HG03095 (cell line): ENCODE measurements around the gene MRPL17.
"Not testable (repeated sequence)": the region's sequence is repeated elsewhere in the genome, so short reads cannot be mapped to it uniquely, and the experiment has no call there.

Experiments
- ATAC-seq: cut with Tn5 transposase; IDR thresholded peaks from one replicate; pipeline ENCODE4 v1.9.1; 2021; ENCODE audit warnings: moderate library complexity; ENCODE audit not compliant: unreplicated experiment

Gene MRPL17

GRCh38 chr11:6684068-6684467, 928 bp upstream of the MRPL17 start:
- not testable (repeated sequence) for ATAC-seq

GRCh38 chr11:6682591-6682935, 577 bp downstream of the MRPL17 start:
- peak; percentile 5 for ATAC-seq

DNA sequence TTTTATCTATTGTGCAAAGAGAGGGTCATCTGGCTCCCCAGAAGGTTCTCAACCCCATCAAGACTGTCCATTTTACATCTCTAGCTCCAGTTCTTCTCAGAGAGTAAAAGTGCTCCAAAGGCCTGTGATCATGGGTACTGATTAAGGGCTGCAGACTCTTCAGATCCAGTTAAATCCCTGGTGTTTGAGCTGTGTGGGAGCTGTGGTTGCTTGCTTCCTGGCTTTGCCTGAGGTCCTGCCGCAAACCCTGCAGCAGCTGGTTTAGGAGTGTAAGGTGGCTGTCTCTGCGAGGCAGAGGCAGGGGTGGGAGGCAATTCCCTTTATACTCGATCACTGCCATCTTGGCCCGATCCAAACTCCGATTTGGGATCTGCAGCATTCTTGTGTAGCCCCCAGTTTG, 1.2 kb downstream of the MRPL17 start:
- ATAC-seq: no peak

- ATAC-seq: no peak
These were observed 1.6 kb downstream of the MRPL17 start for GRCh38 chr11:6681505-6681904.

DNA sequence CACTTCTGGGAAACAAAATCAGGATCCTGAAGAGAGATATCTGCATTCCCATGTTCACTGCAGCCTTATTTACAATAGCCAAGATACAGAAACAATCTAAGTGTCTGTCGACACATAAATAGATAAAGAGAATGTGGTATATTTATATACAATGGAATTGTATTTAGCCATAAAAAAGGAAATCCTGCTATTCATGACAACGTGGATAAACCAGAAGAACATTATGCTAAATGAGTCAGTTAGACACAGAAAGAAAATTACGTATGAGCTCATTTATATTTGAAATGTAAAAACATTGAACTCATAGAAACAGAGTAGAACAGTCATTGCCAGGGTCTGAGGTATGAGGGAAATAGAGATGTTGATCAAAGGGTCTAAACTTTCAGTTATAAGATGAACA, 6.1 kb downstream of the MRPL17 start:
- no peak for ATAC-seq

DNA sequence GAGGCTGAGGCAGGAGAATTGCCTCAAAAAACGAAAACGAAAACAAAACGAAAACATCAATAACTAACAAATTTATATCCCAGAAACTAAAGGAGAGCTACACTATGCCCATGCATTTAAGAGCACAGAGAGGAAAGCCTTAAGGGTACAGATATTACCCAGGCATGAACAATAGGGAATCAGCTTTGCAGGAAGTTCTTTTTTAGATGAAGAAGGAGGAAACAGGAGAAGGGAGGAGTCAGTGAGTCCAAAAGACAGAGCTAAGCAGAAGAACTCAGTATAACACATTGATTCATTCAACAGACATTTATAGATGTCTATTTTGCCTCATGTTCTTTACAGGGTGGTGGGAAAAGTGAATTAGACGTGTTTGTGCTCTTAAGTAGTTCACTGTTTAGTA, 8.3 kb downstream of the MRPL17 start:
- ATAC-seq: no peak

- no peak for ATAC-seq
These were observed 8.9 kb downstream of the MRPL17 start for GRCh38 chr11:6674219-6674597.

- ATAC-seq: no peak
These were observed 9.5 kb downstream of the MRPL17 start for GRCh38 chr11:6673523-6674218.

DNA sequence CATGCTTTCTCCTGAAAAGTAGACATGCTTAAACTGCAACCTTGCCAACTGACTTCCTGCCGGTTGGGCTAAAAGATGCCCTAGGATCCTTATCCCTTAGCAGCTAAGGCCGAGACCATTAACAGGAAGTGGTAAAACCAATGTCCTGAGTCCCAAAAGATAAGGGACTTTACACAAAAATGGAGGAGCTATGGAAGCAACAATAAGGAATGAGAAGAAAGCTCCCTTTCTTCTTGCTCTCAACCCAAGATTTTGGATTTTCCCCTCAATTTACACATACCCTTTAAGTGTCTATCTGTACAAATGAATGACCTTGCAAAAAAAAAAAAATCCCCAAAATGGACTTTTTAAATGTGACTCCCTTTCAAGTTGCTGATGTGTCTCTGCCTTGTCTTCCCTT, 11.1 kb downstream of the MRPL17 start:
- ATAC-seq: no peak

DNA sequence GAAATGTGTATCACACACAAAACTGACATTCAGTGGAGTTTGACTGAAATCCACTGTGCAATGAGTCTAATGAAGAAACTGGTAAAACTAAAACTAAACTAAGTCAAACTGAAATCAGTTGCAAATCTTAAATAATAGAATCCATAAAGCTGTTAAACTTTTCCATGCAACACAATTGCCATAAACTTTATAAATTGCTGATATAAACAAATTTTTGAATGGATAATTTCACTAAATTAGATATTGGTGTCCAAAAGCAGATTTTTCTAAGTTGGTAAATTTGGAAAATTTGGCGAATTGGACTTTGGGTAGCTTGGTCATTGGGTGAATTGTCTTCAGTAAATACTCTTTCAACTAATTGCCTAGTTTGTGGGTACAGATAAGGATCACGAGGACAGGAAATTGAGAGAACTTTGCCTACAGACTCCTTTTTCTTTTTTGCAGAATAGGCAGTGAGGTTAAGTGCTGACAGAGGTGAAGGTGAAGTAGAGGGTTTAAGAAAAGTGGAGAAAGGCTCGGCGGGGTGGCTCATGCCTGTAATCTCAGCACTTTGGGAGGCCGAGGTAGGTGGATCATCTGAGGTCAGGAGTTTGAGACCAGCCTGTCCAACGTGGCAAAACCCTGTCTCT, 12.8 kb downstream of the MRPL17 start:
- no peak for ATAC-seq

GRCh38 chr11:6667733-6668374, 15.3 kb downstream of the MRPL17 start:
- ATAC-seq: peak; percentile 75

DNA sequence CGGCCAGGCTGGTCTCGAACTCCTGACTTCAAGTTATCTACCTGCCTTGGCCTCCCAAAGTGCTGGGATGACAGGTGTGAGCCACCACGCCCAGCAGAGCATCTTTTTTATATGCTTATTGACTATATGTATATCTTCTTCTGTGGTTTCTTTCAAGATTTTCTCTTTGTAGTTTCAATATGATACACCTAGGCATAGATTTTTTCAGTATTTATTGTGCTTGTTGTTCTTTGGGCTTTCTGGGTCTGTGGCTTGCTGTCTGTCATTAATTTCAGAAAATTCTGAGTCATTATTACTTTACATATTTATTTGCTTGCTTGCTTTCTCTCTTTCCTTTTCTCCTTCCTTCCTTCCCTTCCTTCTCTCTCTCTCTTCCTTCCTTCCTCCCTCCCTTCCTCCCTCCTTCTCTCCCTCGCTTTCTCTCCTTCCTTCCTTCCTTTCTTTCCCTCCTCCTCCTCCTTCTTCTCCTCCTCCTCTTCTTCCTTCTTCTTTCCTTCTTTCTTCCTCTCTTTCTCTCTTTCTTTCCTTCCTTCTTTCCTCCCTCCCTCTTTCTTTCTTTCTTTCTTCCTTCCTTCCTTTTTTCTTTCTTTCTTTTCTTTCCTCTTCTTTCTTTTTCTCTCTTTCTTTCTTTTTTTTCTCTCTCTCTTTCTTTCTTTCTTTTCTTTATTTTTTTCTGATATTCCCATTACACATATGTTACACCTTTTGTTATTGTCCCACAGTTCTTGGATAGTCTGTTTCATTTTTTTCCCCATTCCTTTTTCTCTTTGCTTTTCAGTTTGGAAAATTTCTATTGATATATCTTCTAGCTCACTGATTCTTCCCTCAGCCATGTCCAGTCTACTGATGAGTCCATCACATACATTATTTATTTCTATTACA, 16.6 kb downstream of the MRPL17 start:
- no peak for ATAC-seq

- ATAC-seq: no peak
These were observed 18.6 kb downstream of the MRPL17 start for GRCh38 chr11:6664551-6664950.

- ATAC-seq: no peak
These were observed 19.2 kb downstream of the MRPL17 start for GRCh38 chr11:6663794-6664469.

GRCh38 chr11:6660712-6661111, 22.4 kb downstream of the MRPL17 start:
- no peak for ATAC-seq

- no peak for ATAC-seq
These were observed 24.5 kb downstream of the MRPL17 start for GRCh38 chr11:6658647-6659046.

- no peak for ATAC-seq
These were observed 25.8 kb downstream of the MRPL17 start for GRCh38 chr11:6657346-6657745.

DNA sequence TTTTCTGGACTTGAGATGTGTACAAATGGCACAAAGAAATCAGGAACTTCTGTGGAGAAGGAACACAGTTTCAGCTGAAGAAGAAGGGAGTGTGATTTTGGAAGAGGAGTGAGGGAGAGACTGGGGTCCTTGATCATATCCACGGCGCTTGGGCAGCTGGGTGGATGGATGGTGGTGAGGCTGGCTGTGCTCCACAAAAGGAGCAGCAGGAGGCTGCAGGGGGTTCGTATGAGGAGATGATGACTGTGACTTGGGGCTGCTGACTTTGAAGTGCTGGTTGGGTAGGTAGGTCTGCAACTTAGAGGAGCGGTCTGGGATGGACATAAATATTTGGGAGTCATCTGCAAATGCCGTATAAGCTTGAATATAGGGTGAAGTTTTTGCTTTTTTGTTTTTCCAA, 26.2 kb downstream of the MRPL17 start:
- ATAC-seq: no peak

GRCh38 chr11:6656584-6656915, 26.6 kb downstream of the MRPL17 start:
- ATAC-seq: no peak

DNA sequence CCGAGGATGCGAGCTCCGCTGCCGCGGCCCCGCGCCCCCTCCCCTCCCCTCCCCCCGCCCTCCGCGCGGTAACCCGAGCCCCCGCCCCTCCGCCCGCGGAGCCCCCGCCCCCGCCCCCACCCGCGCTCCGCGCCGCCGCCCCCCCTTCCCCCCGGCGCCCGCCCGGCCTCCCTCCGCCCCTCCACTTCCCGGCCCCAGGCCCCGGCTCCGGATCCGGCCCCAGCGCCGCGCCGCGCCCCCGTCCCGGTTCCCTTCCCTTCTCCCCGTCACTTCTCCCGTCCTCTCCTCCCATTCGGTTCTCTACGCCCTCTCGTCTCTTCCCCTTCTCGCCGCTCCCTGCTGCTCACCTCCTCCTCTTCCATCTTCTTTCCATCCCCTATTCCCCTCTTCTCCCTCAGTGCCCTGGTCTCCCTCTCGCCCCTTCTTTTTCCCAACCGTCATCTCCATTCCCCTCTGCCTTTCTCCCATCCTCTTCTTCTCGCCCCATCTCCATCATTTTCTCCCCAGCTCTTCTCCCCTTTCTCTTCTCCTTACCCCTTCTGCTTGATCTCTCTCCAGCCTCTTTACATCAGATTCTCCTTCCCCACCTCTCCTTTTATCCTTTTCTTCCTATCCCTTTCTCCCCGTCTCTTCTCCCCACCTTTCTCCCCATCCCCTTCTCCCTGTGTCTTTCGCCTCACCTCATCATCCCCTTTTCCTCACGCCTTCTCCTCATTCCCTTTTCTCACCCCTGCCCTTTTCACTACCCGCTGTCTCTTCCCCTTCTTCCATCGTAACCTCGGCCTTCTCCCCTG, 27.2 kb downstream of the MRPL17 start, which contains the start of gene DCHS1:
Gene DCHS1, minus strand, starts transcription at position 20 of the 794 bp plus-strand sequence. CDS start 14,196 bp downstream, outside the sequence.
- no peak for ATAC-seq
